HEK293 (cell line): ENCODE results near the gene MGAM2.

Experiments
- KLF16 ChIP-seq: fragments of 450-650 bp; formaldehyde crosslinking; IDR thresholded peaks from 2 replicates; pipeline ENCODE4 v1.5.1; 2017; ENCODE audit warnings: missing biosample characterization, missing genetic modification characterization
- MZF1 ChIP-seq: fragments of 450-650 bp; formaldehyde crosslinking; IDR thresholded peaks from 2 replicates; pipeline ENCODE4 v1.5.1; 2017; ENCODE audit warnings: missing biosample characterization, missing genetic modification characterization, borderline replicate concordance
- ZBTB8A ChIP-seq: fragments of 450-650 bp; formaldehyde crosslinking; IDR thresholded peaks from 2 replicates; pipeline ENCODE4 v1.5.1; 2016; ENCODE audit warnings: missing biosample characterization, missing genetic modification characterization
- ZFHX2 ChIP-seq: fragments of 450-650 bp; formaldehyde crosslinking; conservative IDR thresholded peaks from 2 replicates; pipeline ENCODE4 v1.5.1; 2016; ENCODE audit warnings: missing biosample characterization, missing genetic modification characterization
- ZNF221 ChIP-seq: fragments of 450-650 bp; formaldehyde crosslinking; IDR thresholded peaks from 2 replicates; pipeline ENCODE4 v1.5.1; 2017; ENCODE audit warnings: missing biosample characterization, missing genetic modification characterization, borderline replicate concordance
- ZNF548 ChIP-seq: fragments of 450-650 bp; formaldehyde crosslinking; IDR thresholded peaks from 2 replicates; pipeline ENCODE4 v1.5.1; 2016; ENCODE audit warnings: missing biosample characterization, missing genetic modification characterization
- ZNF76 ChIP-seq: fragments of 450-650 bp; formaldehyde crosslinking; IDR thresholded peaks from 2 replicates; pipeline ENCODE4; 2016; ENCODE audit warnings: low read depth, missing biosample characterization, missing genetic modification characterization, borderline replicate concordance
- ZNF830 ChIP-seq: fragments of 450-650 bp; IDR thresholded peaks from 2 replicates; pipeline ENCODE4 v1.5.0; 2018; ENCODE audit warnings: missing biosample characterization, missing genetic modification characterization, low read depth, mild to moderate bottlenecking, moderate library complexity
- TF ChIP-seq, protein P1 (sequence below): fragments of 450-650 bp; formaldehyde crosslinking; IDR thresholded peaks from 2 replicates; pipeline ENCODE4 v1.5.1; 2016; ENCODE audit warnings: missing biosample characterization, missing genetic modification characterization
- TF ChIP-seq, protein P2 (sequence below): sonication (generic); formaldehyde crosslinking; IDR thresholded peaks from 2 replicates; pipeline ENCODE4 v1.8.1; 2022; ENCODE audit warnings: mild to moderate bottlenecking, moderate library complexity, missing genetic modification reagents

GRCh38 chr7:142146124-142146523 lies 34.6 kb downstream of the MGAM2 start:
- TF ChIP-seq, protein P1, sequence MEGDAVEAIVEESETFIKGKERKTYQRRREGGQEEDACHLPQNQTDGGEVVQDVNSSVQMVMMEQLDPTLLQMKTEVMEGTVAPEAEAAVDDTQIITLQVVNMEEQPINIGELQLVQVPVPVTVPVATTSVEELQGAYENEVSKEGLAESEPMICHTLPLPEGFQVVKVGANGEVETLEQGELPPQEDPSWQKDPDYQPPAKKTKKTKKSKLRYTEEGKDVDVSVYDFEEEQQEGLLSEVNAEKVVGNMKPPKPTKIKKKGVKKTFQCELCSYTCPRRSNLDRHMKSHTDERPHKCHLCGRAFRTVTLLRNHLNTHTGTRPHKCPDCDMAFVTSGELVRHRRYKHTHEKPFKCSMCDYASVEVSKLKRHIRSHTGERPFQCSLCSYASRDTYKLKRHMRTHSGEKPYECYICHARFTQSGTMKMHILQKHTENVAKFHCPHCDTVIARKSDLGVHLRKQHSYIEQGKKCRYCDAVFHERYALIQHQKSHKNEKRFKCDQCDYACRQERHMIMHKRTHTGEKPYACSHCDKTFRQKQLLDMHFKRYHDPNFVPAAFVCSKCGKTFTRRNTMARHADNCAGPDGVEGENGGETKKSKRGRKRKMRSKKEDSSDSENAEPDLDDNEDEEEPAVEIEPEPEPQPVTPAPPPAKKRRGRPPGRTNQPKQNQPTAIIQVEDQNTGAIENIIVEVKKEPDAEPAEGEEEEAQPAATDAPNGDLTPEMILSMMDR, result no peak
- TF ChIP-seq KLF16 (tag by site-specific recombination), result no peak
- no peak for TF ChIP-seq ZBTB8A
- TF ChIP-seq ZNF548 (tag by site-specific recombination), result no peak
- no peak for TF ChIP-seq MZF1 (tag by site-specific recombination)
- TF ChIP-seq ZNF221 (tag by site-specific recombination), result no peak
- TF ChIP-seq, protein P2, sequence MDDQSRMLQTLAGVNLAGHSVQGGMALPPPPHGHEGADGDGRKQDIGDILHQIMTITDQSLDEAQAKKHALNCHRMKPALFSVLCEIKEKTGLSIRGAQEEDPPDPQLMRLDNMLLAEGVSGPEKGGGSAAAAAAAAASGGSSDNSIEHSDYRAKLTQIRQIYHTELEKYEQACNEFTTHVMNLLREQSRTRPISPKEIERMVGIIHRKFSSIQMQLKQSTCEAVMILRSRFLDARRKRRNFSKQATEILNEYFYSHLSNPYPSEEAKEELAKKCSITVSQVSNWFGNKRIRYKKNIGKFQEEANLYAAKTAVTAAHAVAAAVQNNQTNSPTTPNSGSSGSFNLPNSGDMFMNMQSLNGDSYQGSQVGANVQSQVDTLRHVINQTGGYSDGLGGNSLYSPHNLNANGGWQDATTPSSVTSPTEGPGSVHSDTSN (CRISPR knock-in tag), result no peak
- TF ChIP-seq ZFHX2 (tag by site-specific recombination), result no peak
- no peak for TF ChIP-seq ZNF830 (tag by site-specific recombination)
- TF ChIP-seq ZNF76, result no peak
